Activated naive CD4-positive, alpha-beta T cell (primary cell): ENCODE results near the gene EXOC6.
"Not testable (repeated sequence)": the region's sequence is repeated elsewhere in the genome, so short reads cannot be mapped to it uniquely, and the experiment has no call there.

ENCODE experiments used
- DNase-seq, 4 experiments: peaks; one replicate each; lab custom pipeline; 2025; lab: John Stamatoyannopoulos, UW

Gene EXOC6

DNA sequence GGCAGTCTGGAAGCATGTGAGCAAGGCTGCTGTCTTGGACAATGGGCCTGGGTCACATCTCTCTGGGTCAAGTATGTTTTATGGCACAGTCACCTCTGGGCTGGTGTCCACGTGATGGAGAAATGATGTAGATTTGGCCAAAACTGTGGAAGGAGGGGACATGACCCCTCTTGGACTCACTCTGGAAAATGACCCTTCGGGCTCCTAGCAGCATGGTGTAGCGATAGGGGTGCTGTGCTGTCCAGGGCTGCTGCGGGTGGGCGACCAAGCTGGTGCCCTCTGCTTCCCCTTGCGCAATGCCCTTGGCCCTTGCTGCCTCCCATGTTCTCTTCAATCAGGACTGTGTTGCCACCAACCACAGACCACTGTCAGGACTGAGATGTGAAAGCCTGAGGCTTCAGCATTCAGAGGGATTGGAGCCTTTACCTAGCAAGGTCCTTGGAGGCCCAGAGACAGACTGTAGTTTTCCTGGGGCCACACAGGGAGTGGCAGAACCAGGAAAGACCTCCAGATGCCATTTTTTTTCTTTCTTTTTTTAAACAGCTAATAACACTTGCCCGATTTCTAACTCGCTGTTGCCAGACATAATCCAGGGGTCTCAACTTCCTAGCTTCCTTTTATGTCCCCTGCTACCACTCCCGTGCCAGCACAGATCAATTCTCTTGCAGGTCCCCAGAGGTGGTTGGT, 231.5 kb downstream of the EXOC6 start:
- DNase-seq: no peak

GRCh38 chr10:93080350-93081046, 232.2 kb downstream of the EXOC6 start:
- peak in 3 of 4 experiments; percentile 12 to 25 (median 18) for DNase-seq

GRCh38 chr10:93081318-93081717, 233.0 kb downstream of the EXOC6 start:
- DNase-seq: no peak

GRCh38 chr10:93081834-93082233, 233.5 kb downstream of the EXOC6 start:
- no peak for DNase-seq

DNA sequence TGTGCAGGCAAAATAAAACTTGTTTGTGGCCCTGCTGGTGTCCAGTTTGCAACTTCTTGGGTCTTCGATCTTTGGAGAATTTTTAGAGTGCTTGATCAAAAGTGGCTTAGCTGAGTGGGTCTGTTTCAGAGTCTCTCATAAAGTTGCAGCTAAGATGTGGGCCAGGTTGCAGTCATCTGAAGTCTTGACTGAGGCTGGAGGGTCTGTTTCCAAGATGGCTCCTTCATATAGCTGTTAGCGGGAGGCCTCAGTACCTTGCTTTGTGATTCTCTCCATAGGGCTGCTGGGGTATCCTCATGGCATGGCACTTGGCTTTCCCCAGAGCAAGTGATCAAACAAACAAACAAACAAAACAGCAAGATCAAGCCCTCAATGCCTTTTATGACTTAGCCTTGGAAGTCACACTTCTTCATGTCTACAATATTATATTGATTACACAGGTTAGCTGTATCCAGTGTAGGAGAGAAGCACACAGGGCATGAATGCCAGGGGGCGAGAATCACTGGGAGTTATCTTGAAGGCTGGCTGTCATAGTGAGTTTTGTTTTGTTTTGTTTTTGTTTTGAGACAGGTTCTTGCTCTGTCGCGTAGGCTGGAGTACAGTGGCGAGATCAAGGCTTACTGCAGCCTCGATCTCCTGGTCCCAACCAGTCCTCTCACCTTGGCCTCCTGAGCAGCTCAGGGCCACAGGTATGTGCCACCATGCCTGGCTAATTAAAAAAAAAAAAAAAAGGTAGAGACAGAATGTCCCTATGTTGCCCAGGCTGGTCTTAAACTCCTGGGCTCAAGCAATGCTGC, 235.6 kb downstream of the EXOC6 start:
- DNase-seq: no peak

GRCh38 chr10:93085272-93085859, 237.0 kb downstream of the EXOC6 start:
- no peak for DNase-seq

- no peak for DNase-seq
Observed at GRCh38 chr10:93086289-93086688, 238.0 kb downstream of the EXOC6 start.

- DNase-seq: no peak
Observed at GRCh38 chr10:93087846-93088245, 239.5 kb downstream of the EXOC6 start.

DNA sequence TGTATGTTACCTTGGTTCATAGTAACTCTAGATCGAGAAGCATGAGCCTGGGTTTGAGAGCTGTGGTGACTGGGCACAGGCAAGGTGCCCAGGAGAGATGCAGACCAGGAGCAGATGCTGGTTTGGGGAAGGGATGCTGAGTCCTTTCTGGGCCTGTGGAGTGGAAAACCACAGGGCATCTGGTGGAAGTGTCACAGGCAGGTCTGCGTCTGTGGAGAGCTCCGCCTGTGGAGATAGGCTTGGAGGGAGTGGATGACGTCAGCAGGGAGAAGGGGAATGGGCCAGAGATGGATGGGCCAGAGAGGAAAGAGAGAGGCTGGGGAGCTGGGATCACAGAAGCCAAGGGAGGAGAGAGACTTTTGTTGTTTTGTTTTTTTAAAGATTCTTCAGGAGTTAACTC, 240.1 kb downstream of the EXOC6 start:
- no peak for DNase-seq

DNA sequence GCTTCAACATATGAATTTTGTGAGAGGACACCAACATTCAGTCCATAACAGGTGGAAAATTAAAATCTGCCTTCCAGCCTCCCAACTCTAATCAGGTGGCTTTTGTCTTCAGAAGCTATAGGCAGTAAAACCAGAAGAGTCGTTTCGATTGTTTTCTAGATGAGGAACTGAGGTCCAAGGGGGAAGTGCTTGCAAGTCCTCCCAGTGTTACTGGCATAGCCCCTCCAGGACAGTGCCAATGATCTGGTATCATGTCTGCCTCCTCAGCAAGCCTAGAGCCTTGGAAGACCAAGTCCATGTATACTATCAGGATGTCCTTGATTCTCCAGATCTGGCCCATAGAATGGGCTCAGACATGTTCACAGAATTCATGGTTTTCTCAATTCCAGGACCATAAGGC, 242.3 kb downstream of the EXOC6 start:
- DNase-seq: no peak

- no peak for DNase-seq
Observed at GRCh38 chr10:93091960-93092359, 243.6 kb downstream of the EXOC6 start.

- DNase-seq: no peak
Observed at GRCh38 chr10:93095225-93095624, 246.9 kb downstream of the EXOC6 start.

DNA sequence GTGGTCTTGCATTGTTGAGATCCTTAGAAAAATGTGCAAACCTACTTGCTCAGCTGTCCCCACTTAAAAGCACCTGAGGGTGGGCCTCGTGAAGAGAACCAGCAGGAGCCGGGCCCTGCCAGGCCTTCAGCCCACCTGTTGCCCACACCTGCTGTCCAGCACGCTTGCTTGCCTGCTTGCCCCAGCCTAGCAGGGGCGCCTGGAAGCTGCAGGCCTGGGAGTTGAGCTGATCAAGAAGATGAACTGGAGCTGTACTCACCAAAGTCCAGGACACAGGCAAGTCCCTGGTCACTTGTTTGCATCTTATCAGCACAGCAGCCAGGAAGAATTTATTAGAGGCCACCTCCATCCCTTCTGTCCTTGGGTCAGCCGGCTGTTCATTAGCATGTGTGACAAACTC, 248.6 kb downstream of the EXOC6 start:
- DNase-seq: no peak

- DNase-seq: no peak
Observed at GRCh38 chr10:93097386-93097785, 249.1 kb downstream of the EXOC6 start.

DNA sequence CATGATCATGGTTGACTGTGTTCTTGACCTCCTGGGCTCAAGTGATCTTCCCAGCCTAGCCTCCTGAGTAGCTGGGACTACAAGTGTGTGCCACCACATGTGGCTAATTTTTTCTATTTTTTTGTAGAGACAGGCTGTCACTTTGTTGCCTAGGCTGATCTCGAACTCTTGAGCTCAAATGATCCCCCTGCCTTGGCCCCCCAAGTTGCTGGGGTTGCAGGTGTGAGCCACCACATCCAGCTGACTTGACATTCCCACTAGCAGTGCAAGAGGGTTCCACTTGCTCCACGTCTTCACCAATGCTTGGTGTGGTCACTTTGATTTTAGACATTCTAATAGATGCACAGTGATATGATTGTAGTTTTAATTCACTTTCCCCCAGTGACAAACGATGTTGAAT, 250.5 kb downstream of the EXOC6 start:
- DNase-seq: no peak

DNA sequence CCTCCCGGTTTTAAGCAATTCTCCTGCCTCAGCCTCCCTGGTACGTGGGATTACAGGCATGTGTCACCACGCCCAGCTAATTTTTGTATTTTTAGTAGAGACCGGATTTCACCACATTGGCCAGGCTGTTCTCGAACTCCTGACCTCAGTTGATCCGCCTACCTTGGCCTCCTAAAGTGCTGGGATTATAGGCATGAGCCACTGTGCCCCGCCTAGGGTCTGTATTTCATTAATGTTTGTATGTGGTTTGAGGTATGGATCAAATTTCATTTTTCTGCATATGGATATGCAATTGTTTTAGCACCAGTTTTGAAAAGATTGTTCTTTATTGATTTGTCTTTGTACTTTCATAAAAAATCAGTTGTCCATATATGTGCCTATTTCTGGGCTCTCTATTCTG, 251.3 kb downstream of the EXOC6 start:
- DNase-seq: no peak

DNA sequence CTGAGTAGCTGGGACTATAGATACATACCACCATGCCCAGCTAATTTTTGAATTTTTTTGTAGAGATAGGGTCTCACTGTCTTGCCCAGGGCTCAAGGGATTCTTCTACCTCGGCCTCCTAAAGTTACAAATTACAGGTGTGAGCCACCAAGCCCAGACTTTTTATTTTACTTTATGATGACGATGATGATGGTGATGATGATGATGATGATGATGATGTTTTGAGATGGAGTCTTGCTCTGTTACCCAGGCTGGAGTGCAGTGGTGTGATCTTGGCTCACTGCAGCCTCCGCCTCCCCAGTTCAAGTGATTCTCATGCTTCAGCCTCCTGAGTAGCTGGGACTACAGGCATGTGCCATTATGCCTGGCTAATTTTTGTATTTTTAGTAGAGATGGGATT, 252.8 kb downstream of the EXOC6 start:
- DNase-seq: not testable (repeated sequence)

- DNase-seq: no peak
Observed at GRCh38 chr10:93103953-93104352, 255.6 kb downstream of the EXOC6 start.

DNA sequence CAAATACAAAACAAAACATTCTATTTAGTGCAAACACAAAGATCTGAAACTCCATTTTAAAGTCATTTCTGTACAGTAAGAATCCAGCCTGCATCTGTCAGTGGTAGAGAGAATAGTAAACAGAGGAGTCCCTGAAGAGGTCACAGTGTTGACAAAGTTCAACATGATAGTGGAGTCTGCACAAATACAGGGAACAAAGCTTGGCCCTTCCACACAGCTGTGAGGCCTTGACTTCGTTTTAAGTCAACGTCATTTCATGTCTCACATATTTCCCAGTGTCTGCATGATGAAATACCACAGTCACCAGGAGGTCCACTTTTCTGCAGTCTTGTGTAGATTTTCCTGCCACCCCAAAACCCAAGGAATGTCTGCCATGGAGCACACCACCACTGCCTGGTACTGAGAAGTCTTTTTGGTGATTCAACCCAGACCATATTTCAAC, 258.3 kb downstream of the EXOC6 start:
- DNase-seq: no peak
